Measurements from ENCODE around the gene RUSC1. TPM values are rescaled to one million over a fixed set of nuclear protein-coding genes. Genes with fewer than 3 reads are reported as not detected.

Gene RUSC1
- total RNA-seq, 1 experiment from 2014 or later, result 66.9 TPM

GRCh38 chr1:155272466-155273342, 48.0 kb upstream of the RUSC1 start:
- no peaks in the 10 kb centered on the region for H4K20me1 ChIP-seq (ENCODE audit: control insufficient read depth, insufficient read depth, insufficient read length)
- H3K4me1 ChIP-seq (ENCODE audit: insufficient read depth, low read length), result peaks cover 4% of the 10 kb centered on the region
- peak overlapping the region; percentile 85 for H3K18ac ChIP-seq (ENCODE audit: insufficient read length, low read depth, low read length)
- no peak overlapping the region for H2BK15ac ChIP-seq (ENCODE audit: low read depth, low read length)
- peaks cover 4% of the 10 kb centered on the region; the same call in 1 of the 2 replicates for H3K27me3 Mint-ChIP-seq (ENCODE audit: low read depth)
- TF ChIP-seq CTCF (conservative IDR thresholded peaks at IDR 0.05), result no peak
- H2AK5ac ChIP-seq (ENCODE audit: insufficient read length, low read length), result no peak overlapping the region
- H3K4me1 Mint-ChIP-seq, result peaks cover 16 to 28% of the 10 kb centered on the region in 2 experiments
- peak overlapping the region; percentile 79 for H3K9ac ChIP-seq (ENCODE audit: extremely low read depth, insufficient read length, low read length)
- no peak overlapping the region for H2BK120ac ChIP-seq (ENCODE audit: low read depth, low read length, poor library complexity, severe bottlenecking)
- H3K79me2 ChIP-seq (ENCODE audit: insufficient read depth, low read length), result peaks cover 11% of the 10 kb centered on the region
- H3K56ac ChIP-seq (ENCODE audit: insufficient read length, low read depth, low read length), result no peak overlapping the region
- no peak overlapping the region for H3T11ph ChIP-seq (ENCODE audit: low read length)
- H3K4me2 ChIP-seq (ENCODE audit: insufficient read depth, insufficient read length, low read length), result peak overlapping the region; percentile 85
- peaks cover 40 to 52% (median 47%) of the 10 kb centered on the region in 3 experiments; a peak in 6 of 7 replicates for H3K36me3 Mint-ChIP-seq (ENCODE audit: insufficient read depth in 1 of 3, low read depth in 3 of 3)
- H3K27ac ChIP-seq (ENCODE audit: insufficient read length, low read depth, low read length), result peak overlapping the region; percentile 28
- WGBS (ENCODE audit: extremely low coverage, insufficient read length, low lambda C conversion rate), result no CpG with 5 or more reads among the region's 44 CpGs
- H3K23me2 ChIP-seq (ENCODE audit: insufficient read length, low read depth, low read length, poor library complexity, severe bottlenecking), result peaks cover 12% of the 10 kb centered on the region
- H4K5ac ChIP-seq (ENCODE audit: insufficient read length, low read depth, low read length), result no peak overlapping the region
- H2BK12ac ChIP-seq (ENCODE audit: insufficient read length, low read depth, low read length), result no peak overlapping the region
- peak overlapping the region; percentile 74; the same call in 1 of the 2 replicates for H3K14ac ChIP-seq (ENCODE audit: insufficient read depth, low read length)
- H3K4me3 Mint-ChIP-seq, result peak overlapping the region; percentile 89 to 96
- H3K27me3 ChIP-seq (ENCODE audit: insufficient read depth, low read length), result no peaks in the 10 kb centered on the region
- no peak overlapping the region for H3K23ac ChIP-seq (ENCODE audit: insufficient read length, low read depth, low read length)
- no peak overlapping the region for H2AFZ ChIP-seq (ENCODE audit: low read length)
- H3K4ac ChIP-seq (ENCODE audit: low read depth, low read length), result no peak overlapping the region
- no peak overlapping the region for H2BK20ac ChIP-seq (ENCODE audit: low read depth, low read length, poor library complexity, severe bottlenecking)
- H4K8ac ChIP-seq (replicated peaks; ENCODE audit: insufficient read length, low read depth, low read length), result no peak overlapping the region
- H4K91ac ChIP-seq (ENCODE audit: insufficient read length, low read depth, low read length), result no peak overlapping the region
- no peak overlapping the region for H2BK5ac ChIP-seq (ENCODE audit: insufficient read length, low read length)
- 0 out of 5 replicates have a peak, but pooled peaks cover 0 to 3% of the 10 kb centered on the region in 2 experiments for H3K9me3 Mint-ChIP-seq
- peak overlapping the region; percentile 94 to 96 (median 96) for H3K27ac Mint-ChIP-seq
- DNase-seq, result no peak
- no peaks in the 10 kb centered on the region for H3K9me3 ChIP-seq (ENCODE audit: control insufficient read depth, low read depth, low read length)
- peaks cover 4% of the 10 kb centered on the region for H3K79me1 ChIP-seq (ENCODE audit: insufficient read depth, low read depth, low read length, poor library complexity, severe bottlenecking)
